Adrenal gland (tissue), 12 donors: ENCODE measurements around the gene ROM1. TPM values are rescaled to one million over a fixed set of nuclear protein-coding genes. Genes with fewer than 3 reads are reported as not detected.
"Not testable (repeated sequence)": the region's sequence is repeated elsewhere in the genome, so short reads cannot be mapped to it uniquely, and the experiment has no call there.

ENCODE experiments used
- DNase-seq, 7 donors: peaks; one replicate each; pipeline ENCODE4 v3.0.0-alpha.2; 2019 to 2020
- H3K27ac ChIP-seq, 5 donors: fragments of 200-600 bp; sonication (generic) in 4 of 5; 1 replicate in 3 of 5; 2 replicates in 2 of 5; pipeline versions ENCODE4 v1.5.1 to v1.8.0; 2016 to 2020; ENCODE audit warnings: mild to moderate bottlenecking in 1 of 5
- H3K27me3 ChIP-seq: fragments of 200-600 bp; 2 replicates; pipeline ENCODE4 v1.8.0; 2021
- H3K36me3 ChIP-seq, 2 donors: fragments of 200-600 bp; replicated peaks in 1 of 2; 1 replicate in 1 of 2; 2 replicates in 1 of 2; pipeline versions ENCODE4 v1.5.1 to v1.8.0; 2018 to 2022
- H3K4me1 ChIP-seq, 2 donors: fragments of 200-600 bp; replicated peaks in 1 of 2; 1 replicate in 1 of 2; 2 replicates in 1 of 2; pipeline versions ENCODE4 v1.5.1 to v1.8.0; 2018 to 2021
- H3K4me3 ChIP-seq, 4 donors: fragments of 200-600 bp; sonication (generic) in 3 of 4; one replicate each; pipeline ENCODE4 v1.5.1; 2016 to 2018
- H3K9me3 ChIP-seq, 3 donors: fragments of 200-600 bp; sonication (generic) in 1 of 3; replicated peaks in 1 of 3; 1 replicate in 2 of 3; 2 replicates in 1 of 3; pipeline versions ENCODE4 v1.5.1 to v1.8.0; 2016 to 2021
- POLR2A ChIP-seq, 2 donors: fragments of 450-650 bp; IDR thresholded peaks; one replicate each; pipeline ENCODE4 v1.6.1; 2017; ENCODE audit warnings: antibody characterized with exemption in 2 of 2, mild to moderate bottlenecking in 2 of 2, moderate library complexity in 1 of 2
- WGBS, 4 donors: extraction: QIAGEN DNeasy Blood & Tissue Kit in 2 of 4; methylation state at CpG; one replicate each; pipeline versions ENCODE4 v1.1.5 to v1.1.7; 2013 to 2017; 5-methylcytosine and 5-hydroxymethylcytosine counted together
- intact Hi-C, 2 donors: fragments of 100-400 bp; cut with DNase I; formaldehyde crosslinking; loops; one replicate each; pipeline versions ENCODE4 v1.14.1 to v1.15.0; 2022 to 2023
- polyA plus RNA-seq, 3 donors: library from polyadenylated mRNA; stranded (reverse); fragments of 200-250 nt in 2 of 3; fragments of 350-450 nt in 1 of 3; fragmentation: Illumina TruSeq in 1 of 3; extraction: RNeasy Lipid Tissue Mini Kit (QIAGEN cat#74804) in 1 of 3; gene quantifications; one replicate each; pipeline ENCODE4 v1.2.3, GENCODE V29; 2013 to 2014
- total RNA-seq, 9 donors: library from RNA; depleted of rRNA in 4 of 9; stranded (reverse); fragments of >200 nt in 4 of 9; fragments of 120-200 nt in 1 of 9; fragmentation: NEBNext Ultra II Directional in 1 of 9; extraction: Animal tissue kit (Norgen Biotek cat#: 25700) in 1 of 9; gene quantifications; one replicate each; pipeline versions ENCODE4 v1.1.0 to v1.2.4, GENCODE V29; 2013 to 2023
- TF ChIP-seq, protein P1 (sequence below), 6 experiments: fragments of 450-650 bp in 4 of 6; fragments of 200-600 bp in 2 of 6; sonication (generic) in 1 of 6; IDR thresholded peaks; 1 replicate in 5 of 6; 2 replicates in 1 of 6; pipeline versions ENCODE4 v1.5.1 to v1.8.0; 2016 to 2021; ENCODE audit warnings: antibody characterized with exemption in 6 of 6, mild to moderate bottlenecking in 2 of 6, moderate library complexity in 1 of 6
- donor health status: healthy with polysubstance abuse.
- donor health status: Bipolar disorder and iron deficiency.
- donor health status: DM: yes; HTN: yes; CAD: no.
- donor health status: DM: no; HTN: no; CAD: no.
- donor health status: DM: no; HTN: no; CAD: no.
- donor health status: DM: yes; HTN: yes; CAD: no.

ROM1 gene
- total and polyA plus RNA-seq, 12 donors, result 1.6 to 22.3 (median 5.3) TPM

DNA sequence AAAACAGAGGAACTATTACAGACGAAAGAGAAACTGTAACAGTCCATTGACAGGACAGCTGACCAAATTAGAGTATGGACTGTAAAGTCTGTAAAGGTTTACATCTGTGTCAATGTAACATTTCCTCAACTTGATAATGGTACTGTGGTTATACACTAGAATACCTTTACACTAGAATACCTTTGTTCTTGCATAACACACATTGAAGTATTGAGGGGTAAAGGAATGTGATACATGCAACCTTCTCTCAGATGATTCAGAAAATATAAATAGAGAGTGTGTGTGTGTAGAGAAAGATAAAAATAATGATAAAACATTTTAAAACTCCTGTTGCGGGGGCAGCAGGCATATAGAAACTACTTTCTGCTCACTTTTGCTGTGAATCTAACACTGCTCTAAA, 33.8 kb upstream of the ROM1 start:
- TF ChIP-seq, protein P1, sequence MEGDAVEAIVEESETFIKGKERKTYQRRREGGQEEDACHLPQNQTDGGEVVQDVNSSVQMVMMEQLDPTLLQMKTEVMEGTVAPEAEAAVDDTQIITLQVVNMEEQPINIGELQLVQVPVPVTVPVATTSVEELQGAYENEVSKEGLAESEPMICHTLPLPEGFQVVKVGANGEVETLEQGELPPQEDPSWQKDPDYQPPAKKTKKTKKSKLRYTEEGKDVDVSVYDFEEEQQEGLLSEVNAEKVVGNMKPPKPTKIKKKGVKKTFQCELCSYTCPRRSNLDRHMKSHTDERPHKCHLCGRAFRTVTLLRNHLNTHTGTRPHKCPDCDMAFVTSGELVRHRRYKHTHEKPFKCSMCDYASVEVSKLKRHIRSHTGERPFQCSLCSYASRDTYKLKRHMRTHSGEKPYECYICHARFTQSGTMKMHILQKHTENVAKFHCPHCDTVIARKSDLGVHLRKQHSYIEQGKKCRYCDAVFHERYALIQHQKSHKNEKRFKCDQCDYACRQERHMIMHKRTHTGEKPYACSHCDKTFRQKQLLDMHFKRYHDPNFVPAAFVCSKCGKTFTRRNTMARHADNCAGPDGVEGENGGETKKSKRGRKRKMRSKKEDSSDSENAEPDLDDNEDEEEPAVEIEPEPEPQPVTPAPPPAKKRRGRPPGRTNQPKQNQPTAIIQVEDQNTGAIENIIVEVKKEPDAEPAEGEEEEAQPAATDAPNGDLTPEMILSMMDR (IDR thresholded peaks at IDR 0.05), result no peak
- TF ChIP-seq POLR2A (IDR thresholded peaks at IDR 0.05), result no peak
- H3K4me1 ChIP-seq, result peaks cover 6 to 24% of the 10 kb centered on the region in 2 donors
- no peaks in the 10 kb centered on the region for H3K27me3 ChIP-seq
- H3K36me3 ChIP-seq, result peaks cover 0 to 52% of the 10 kb centered on the region in 2 donors
- 83 to 93% (median 89%) methylated on average over 2 of the region's 2 CpGs for WGBS, 4 donors
- intact Hi-C loops, result no loop called here
- H3K27ac ChIP-seq, result no peak overlapping the region
- no peak overlapping the region for H3K4me3 ChIP-seq
- no peaks in the 10 kb centered on the region for H3K9me3 ChIP-seq
- DNase-seq, result no peak

DNA sequence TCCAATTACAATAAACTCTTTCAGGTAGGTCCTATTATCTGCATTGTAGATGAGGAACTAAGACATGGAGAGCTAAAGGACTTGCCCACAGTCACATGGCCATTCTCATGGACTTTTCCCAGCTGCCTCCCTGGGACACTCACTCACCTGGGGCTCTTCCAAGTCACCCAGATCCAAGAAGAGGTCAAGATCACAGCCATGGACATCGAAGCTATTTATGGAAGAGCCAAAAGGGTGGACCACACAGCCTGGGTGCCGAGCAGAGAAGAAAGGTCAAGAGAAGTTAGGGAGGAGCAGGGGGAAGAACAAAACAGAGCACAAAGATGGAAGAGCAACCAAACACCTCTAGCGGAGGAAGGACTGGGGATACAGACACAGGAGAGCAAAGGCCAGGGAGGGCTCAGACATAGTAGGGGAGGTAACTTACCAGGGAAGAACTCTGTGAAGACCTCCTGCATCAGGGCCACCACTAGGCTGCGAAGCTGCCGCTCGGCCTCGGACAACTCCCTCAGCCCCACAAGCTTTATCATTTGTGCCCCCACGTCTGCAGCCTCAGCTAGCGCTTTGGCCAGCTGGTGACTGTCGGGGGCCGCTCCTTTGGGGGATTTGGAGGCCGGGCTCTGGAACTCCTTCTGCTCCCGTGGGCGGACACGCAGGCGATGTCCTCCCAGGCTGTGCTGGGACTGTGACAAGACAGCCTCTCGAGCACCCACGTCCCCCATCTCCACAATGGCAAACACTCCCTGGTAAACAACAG, 31.9 kb upstream of the ROM1 start:
- 87 to 89% (median 88%) methylated on average over 18 of the region's 18 CpGs for WGBS, 4 donors
- Histone ChIP-seq H3K27ac (peak overlapping the region in 1 of 5 donors; percentile 2), H3K27me3 (no peaks in the 10 kb centered on the region), H3K36me3 (peaks cover 0 to 68% of the 10 kb centered on the region in 2 donors), H3K9me3 (no peaks in the 10 kb centered on the region), H3K4me3 (no peak overlapping the region), H3K4me1 (peaks cover 0 to 7% of the 10 kb centered on the region in 2 donors)
- no peak for DNase-seq
- intact Hi-C loops, result no loop called here
- no peak for TF ChIP-seq POLR2A (IDR thresholded peaks at IDR 0.05)
- TF ChIP-seq, protein P1 (IDR thresholded peaks at IDR 0.05), result no peak

GRCh38 chr11:62581735-62582134, 31.3 kb upstream of the ROM1 start:
- H3K4me3 ChIP-seq, H3K4me1 ChIP-seq, H3K27me3 ChIP-seq, DNase-seq, H3K27ac ChIP-seq, H3K9me3 ChIP-seq, intact Hi-C loops: not testable (repeated sequence)
- H3K36me3 ChIP-seq, result peaks cover 0 to 66% of the 10 kb centered on the region in 2 donors
- WGBS, 4 donors, result 97 to 100% (median 98%) methylated on average over 4 of the region's 4 CpGs

DNA sequence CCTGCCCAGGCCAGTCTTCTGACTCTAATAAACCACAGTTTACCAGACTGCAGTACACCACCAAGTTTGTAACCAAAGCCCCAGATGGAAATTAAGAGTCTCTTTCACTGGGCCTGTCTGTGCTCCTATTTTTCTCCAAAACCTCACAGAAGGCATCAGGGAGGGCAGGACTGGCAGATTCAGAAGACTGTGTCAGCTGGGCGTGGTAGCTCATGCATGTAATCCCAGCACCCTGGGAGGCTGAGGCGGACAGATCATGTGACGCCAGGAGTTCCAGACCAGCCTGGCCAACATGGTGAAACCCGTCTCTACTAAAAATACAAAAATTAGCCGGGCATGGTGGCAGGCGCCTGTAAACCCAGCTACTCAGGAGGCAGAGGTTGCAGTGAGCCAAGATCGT, 27.7 kb upstream of the ROM1 start:
- intact Hi-C loops, result not testable (repeated sequence)

DNA sequence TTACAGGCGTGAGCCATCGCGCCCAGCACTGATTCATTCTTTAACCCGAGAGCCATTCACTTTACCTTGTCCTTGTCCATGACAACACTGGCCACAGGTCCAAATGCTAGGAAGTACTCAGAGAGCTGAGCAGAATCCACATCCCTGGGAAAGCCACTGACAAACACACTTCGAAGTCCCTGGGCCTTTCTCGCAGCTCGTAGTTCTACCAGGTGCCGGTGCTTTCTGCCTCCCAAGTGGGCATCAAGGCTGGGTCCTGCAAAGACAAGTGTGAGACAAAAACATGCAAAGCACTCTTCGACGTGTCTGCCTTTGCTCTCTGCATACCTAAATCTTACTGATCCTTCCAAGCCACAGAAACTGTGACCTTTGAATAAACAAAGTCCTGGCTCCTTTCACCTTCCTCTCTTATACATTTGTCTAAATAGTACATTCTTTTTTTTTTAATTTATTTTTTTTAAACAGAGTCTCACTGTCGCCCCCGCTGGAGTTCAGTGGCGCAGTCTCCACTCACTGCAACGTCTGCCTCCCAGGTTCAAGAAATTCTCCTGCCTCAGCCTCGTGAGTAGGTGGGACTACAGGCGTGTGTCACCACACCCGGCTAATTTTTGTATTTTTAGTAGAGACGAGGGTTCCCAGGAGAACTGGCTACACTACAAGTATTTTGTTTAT, 24.0 kb upstream of the ROM1 start:
- DNase-seq, result peak in 1 of 7 donors; percentile 19
- H3K4me3 ChIP-seq, result no peak overlapping the region
- intact Hi-C loops, result no loop called here
- 68 to 74% (median 69%) methylated on average over 18 of the region's 18 CpGs for WGBS, 4 donors
- no peak overlapping the region for H3K27ac ChIP-seq
- peaks cover 9 to 26% of the 10 kb centered on the region in 2 donors for H3K4me1 ChIP-seq
- H3K9me3 ChIP-seq, result no peaks in the 10 kb centered on the region
- peaks cover 0 to 48% of the 10 kb centered on the region in 2 donors for H3K36me3 ChIP-seq
- TF ChIP-seq, protein P1 (IDR thresholded peaks at IDR 0.05), result no peak
- no peak for TF ChIP-seq POLR2A (IDR thresholded peaks at IDR 0.05)
- H3K27me3 ChIP-seq, result no peaks in the 10 kb centered on the region

More for the DNA sequence above, 27.7 kb upstream of the ROM1 start:
- not testable (repeated sequence) for H3K9me3 ChIP-seq, DNase-seq, H3K4me3 ChIP-seq, H3K27ac ChIP-seq, H3K27me3 ChIP-seq
- peaks cover 0 to 12% of the 10 kb centered on the region in 2 donors for H3K4me1 ChIP-seq
- peaks cover 0 to 57% of the 10 kb centered on the region in 2 donors for H3K36me3 ChIP-seq
- 90 to 96% (median 95%) methylated on average over 6 to 7 of the region's 7 CpGs for WGBS, 4 donors
